Measurements from ENCODE around the gene INPP5E. TPM values are rescaled to one million over a fixed set of nuclear protein-coding genes. Genes with fewer than 3 reads are reported as not detected.

Gene INPP5E
- total RNA-seq, 1 experiment from 2014 or later: 11.8 TPM

DNA sequence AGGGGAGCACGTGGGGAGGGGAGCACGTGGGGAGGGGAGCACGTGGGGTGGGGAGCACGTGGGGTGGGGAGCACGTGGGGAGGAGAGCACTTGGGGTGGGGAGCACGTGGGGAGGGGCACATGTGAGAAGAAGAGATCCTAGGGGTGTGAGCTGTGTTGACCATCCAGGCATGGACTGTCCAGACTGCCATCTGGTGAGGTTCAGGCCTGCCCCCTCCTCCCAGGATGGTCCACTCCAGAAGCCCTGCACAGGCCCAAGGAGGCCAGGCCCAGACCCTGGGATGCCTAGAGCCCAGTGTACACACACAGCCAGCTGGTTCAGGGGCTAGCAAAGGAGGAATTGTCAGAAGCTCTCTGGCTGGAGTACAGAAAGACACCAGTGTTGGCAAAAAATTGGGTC is 42.0 kb downstream of the INPP5E start:
- in situ Hi-C loops (cut with HindIII; ENCODE audit: low sequenced_read_pairs): no loop called here

GRCh38 chr9:136396219-136396515 is 43.5 kb downstream of the INPP5E start:
- in situ Hi-C loops (cut with HindIII; ENCODE audit: low sequenced_read_pairs): no loop called here
- no peak for DNase-seq (ENCODE audit: low spot score)

More for the DNA sequence above, 42.0 kb downstream of the INPP5E start:
- DNase-seq (ENCODE audit: low spot score): no peak

- DNase-seq (ENCODE audit: low spot score): no peak
- in situ Hi-C loops (cut with HindIII; ENCODE audit: low sequenced_read_pairs): no loop called here
Measured at GRCh38 chr9:136395345-136396218, 44.1 kb downstream of the INPP5E start.

DNA sequence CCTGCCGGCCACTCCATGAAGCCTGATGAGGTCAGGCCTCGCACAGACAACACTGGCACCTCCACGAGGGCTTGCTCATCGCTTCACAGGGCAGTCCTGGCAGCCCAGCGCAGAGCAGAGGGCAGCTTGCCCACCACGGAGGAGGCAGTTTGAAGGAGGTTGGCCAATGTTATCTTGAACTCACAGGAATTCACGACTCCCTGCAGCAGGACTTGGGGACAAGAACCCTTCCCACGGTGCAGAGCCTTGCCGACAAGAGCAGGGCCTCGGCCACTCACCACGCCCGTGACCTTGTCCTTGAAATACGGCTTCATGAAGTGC is 44.7 kb downstream of the INPP5E start:
- in situ Hi-C loops (cut with HindIII; ENCODE audit: low sequenced_read_pairs): no loop called here
- DNase-seq (ENCODE audit: low spot score): no peak

DNA sequence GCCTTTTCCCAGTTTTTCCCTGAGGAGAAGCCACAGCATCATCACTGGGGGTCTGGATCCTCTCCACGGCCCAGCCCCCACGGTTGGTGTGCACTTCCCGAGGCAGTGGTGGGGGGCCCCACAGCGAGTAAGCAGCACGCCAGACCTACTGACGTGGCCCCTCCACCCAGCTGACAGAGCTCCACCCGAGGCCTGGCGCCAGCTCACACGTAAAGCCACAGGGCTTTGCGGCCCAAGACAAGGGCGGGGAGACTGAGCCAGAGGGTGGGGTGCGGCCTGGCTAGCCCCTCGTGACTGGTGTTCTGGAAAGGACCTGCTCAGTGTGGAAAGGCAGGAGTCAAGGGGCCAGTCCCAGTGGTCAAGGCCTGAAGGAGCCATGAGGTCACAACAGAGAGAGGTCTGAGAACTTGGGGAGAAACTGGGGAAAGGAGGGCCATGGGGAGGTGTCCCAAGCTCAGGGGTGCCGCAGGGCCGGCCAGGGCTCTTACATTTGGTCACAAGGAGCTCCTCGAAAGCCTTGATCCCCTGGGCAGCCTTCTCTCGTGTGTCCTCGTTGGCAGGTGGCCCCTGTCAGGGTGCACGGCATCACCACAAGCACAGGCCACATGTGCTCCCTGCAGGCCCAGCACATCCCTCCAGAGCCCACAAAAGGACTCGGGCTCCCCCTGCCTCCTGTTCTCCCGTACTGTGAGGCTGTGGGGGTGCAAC is 45.2 kb downstream of the INPP5E start:
- no peak for DNase-seq (ENCODE audit: low spot score)
- in situ Hi-C loops (cut with HindIII; ENCODE audit: low sequenced_read_pairs): no loop called here

DNA sequence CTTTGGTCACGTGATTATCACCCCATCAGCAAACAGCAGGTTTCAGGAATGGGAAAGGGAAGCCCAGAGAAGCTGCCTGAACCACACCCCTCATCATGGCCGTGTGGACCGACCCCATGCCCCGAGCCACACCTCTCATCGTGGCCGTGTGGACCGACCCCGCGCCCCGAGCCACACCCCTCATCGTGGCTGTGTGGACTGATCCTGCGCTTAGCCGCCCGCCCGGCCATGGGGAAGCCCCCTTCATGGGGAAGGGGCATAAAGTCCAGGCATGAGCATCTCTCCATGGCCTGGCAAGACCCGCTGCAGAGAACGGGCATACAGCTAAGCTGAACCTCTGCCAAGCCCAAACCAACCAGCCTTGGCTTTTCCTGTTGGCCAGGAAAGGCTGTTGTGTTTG is 46.1 kb downstream of the INPP5E start:
- DNase-seq (ENCODE audit: low spot score): no peak
- in situ Hi-C loops (cut with HindIII; ENCODE audit: low sequenced_read_pairs): no loop called here

DNA sequence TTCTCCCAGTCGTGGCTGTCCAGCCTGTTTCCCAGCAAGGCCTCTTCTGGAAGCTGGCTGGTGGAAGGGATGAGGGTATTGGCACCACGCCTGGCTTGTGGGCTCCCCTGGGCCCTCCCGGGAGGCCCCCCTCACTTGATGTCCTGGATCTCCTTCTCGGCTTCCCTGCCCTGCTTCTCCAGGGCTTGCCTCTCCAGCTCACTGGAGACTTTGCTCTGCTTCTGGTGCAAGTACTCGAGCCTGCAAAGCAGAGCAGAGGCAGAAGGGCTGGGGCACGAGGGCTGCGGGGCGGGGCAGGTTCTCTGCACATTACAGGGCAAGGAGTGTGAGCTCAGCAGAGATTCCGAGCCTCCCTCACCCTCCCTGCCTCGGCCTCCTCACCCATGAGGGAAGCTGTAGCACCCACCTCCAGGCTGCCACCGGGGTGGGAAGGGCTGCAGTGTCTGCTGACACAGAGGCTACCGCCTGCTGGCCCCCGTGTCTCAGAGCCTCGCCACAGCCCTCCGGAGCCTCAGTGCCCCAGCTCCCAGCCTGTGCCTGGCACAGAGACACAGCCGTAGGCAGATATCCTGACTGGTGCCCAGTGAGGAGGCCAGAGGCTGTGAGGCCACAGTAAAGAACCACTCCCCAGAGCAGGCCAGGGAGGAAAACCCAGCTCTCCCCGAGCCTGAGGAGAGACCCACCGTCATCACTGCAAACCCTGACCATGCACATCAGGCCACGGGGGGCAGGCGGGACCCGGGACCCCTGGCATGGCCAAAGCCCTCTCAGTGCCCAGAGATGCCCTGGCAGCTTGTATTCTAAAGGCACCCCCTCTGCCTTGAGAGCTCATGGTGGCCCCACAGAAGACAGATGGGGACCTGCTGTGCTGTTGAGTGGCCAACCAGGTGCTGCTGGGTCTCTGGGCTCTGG is 46.9 kb downstream of the INPP5E start:
- no peak for DNase-seq (ENCODE audit: low spot score)
- in situ Hi-C loops (cut with HindIII; ENCODE audit: low sequenced_read_pairs): no loop called here

- DNase-seq (ENCODE audit: low spot score): no peak
- in situ Hi-C loops (cut with HindIII; ENCODE audit: low sequenced_read_pairs): no loop called here
Measured at GRCh38 chr9:136391737-136392537, 47.7 kb downstream of the INPP5E start.

- in situ Hi-C loops (cut with HindIII; ENCODE audit: low sequenced_read_pairs): no loop called here
- DNase-seq (ENCODE audit: low spot score): no peak
Measured at GRCh38 chr9:136389396-136389795, 50.2 kb downstream of the INPP5E start.

DNA sequence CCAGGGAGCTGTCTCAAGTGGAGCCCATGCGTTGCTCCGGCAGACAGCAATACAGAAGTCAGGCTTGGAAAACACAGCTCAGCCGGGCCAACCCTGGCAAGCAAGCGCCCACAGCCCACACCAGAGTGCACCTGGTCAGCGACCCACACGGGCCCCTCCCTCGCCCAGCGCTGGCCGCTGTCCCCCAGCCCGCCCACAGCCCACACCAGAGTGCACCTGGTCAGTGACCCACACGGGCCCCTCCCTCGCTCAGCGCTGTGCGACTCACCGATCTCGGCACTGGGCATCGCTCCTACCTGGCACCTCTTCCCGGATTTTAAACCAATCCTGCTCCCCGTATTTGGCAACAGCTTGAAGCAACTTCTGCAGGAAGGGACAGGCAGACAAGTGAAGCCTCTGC is 52.4 kb downstream of the INPP5E start:
- in situ Hi-C loops (cut with HindIII; ENCODE audit: low sequenced_read_pairs): no loop called here
- DNase-seq (ENCODE audit: low spot score): no peak

DNA sequence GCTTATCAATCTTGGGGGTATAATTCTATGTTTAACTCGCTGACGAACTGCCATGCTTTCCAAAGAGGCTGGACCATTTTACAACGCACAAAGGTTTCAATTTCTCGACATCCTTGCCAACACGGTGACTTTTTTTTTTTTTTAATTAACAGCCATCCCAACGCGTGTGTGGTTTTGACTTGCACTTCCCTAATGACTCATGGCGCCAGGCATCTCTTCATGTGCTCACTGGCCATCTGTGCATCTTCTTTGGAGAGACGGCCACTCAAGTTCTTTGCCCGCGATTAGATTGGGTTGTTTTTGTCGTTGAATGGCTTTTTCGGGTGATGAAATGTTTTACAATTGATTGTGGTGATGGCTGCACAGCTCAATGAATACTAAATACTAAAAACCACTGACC is 53.6 kb downstream of the INPP5E start:
- in situ Hi-C loops (cut with HindIII; ENCODE audit: low sequenced_read_pairs): no loop called here
- no peak for DNase-seq (ENCODE audit: low spot score)

- in situ Hi-C loops (cut with HindIII; ENCODE audit: low sequenced_read_pairs): no loop called here
- no peak for DNase-seq (ENCODE audit: low spot score)
Measured at GRCh38 chr9:136385015-136385414, 54.6 kb downstream of the INPP5E start.

- no peak for DNase-seq (ENCODE audit: low spot score)
- in situ Hi-C loops (cut with HindIII; ENCODE audit: low sequenced_read_pairs): no loop called here
Measured at GRCh38 chr9:136383436-136383835, 56.2 kb downstream of the INPP5E start.

DNA sequence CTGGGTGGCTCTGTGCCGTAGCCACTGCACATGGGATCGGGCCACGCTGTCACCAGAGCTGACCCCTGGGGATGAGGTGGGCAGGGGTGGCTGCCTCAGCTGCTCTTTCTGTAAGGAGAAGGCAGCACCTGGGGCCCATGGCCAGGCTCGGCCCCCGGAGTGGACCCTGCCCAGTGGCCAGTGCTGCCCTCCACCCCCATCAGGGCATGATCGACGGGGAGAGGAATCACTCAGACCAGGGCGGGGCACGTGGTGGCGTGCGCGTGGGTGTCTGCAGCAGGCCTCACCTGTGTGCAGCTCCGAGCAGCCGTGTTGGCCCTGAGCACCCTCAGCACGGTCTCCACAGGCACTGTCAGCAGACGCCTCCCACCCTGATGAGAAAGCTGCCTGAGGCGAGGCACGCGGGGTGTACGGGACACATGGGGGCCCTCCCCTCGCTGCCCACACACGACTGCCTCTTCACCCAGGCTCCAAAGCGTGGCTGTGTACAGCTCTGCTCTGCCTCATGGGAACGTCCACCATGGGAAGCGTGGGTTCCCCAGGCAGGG is 57.6 kb downstream of the INPP5E start:
- in situ Hi-C loops (cut with HindIII; ENCODE audit: low sequenced_read_pairs): no loop called here
- DNase-seq (ENCODE audit: low spot score): no peak

- in situ Hi-C loops (cut with HindIII; ENCODE audit: low sequenced_read_pairs): no loop called here
Measured at GRCh38 chr9:136381311-136381710, 58.3 kb downstream of the INPP5E start.

DNA sequence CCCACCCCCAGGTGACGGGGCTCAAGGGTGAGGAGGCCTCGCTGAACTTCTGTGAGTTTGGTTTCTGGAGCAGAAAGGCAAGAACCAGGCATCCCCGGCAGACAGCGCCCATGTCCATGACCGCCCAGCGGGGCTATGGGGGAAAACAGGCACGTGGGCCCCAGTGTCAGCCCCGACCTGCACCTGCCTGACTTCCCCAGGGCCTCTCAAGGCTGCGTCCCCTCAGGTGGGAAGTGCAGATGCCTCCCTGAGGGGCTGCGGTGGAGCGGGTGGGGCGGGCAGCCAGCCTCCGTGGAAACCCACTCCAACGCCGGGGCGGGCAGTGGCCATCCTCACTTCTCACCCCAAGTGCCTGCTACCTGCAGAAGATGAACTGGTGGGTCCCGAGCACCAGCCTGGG is 59.3 kb downstream of the INPP5E start:
- in situ Hi-C loops (cut with HindIII; ENCODE audit: low sequenced_read_pairs): no loop called here
- no peak for DNase-seq (ENCODE audit: low spot score)

More at GRCh38 chr9:136381311-136381710, 58.3 kb downstream of the INPP5E start:
- DNase-seq (ENCODE audit: low spot score): no peak

GRCh38 chr9:136379891-136380290 is 59.8 kb downstream of the INPP5E start:
- in situ Hi-C loops (cut with HindIII; ENCODE audit: low sequenced_read_pairs): no loop called here
- no peak for DNase-seq (ENCODE audit: low spot score)

- no peak for DNase-seq (ENCODE audit: low spot score)
- in situ Hi-C loops (cut with HindIII; ENCODE audit: low sequenced_read_pairs): no loop called here
Measured at GRCh38 chr9:136379401-136379800, 60.2 kb downstream of the INPP5E start.

- in situ Hi-C loops (cut with HindIII; ENCODE audit: low sequenced_read_pairs): no loop called here
- no peak for DNase-seq (ENCODE audit: low spot score)
Measured at GRCh38 chr9:136379003-136379287, 60.7 kb downstream of the INPP5E start.

All from G401 (cell line).